Type B pancreatic cell (in vitro differentiated cells): ENCODE data around the gene HMGCLL1. TPM values are rescaled to one million over a fixed set of nuclear protein-coding genes. Genes with fewer than 3 reads are reported as not detected.

ENCODE experiments used
- DNase-seq: peaks from one replicate; pipeline ENCODE4 v3.0.0; 2021; ENCODE audit warnings: mixed read lengths; ENCODE audit not compliant: unreplicated experiment; ENCODE audit errors: extremely low spot score
- H3K27ac Mint-ChIP-seq: 2 replicates; pipeline ENCODE4 v1.8.0; 2021; ENCODE audit warnings: mild to moderate bottlenecking, mixed read lengths
- H3K27me3 Mint-ChIP-seq: 2 replicates; pipeline ENCODE4 v1.8.0; 2021; ENCODE audit warnings: mixed read lengths
- H3K36me3 Mint-ChIP-seq: 2 replicates; pipeline ENCODE4 v1.8.0; 2021; ENCODE audit warnings: mixed read lengths
- H3K4me1 Mint-ChIP-seq: one replicate; pipeline ENCODE4 v1.8.0; 2021; ENCODE audit warnings: mixed read lengths; ENCODE audit not compliant: unreplicated experiment
- H3K4me3 Mint-ChIP-seq: 2 replicates; pipeline ENCODE4 v1.8.0; 2021; ENCODE audit warnings: mild to moderate bottlenecking, mixed read lengths
- H3K9me3 Mint-ChIP-seq: 2 replicates; pipeline ENCODE4 v1.8.0; 2021; ENCODE audit warnings: mixed read lengths
- CTCF ChIP-seq: fragments of 200-600 bp; sonication (generic); conservative IDR thresholded peaks from 2 replicates; pipeline ENCODE4 v1.5.0; 2021; ENCODE audit warnings: antibody characterized with exemption, mild to moderate bottlenecking
- total RNA-seq: library from RNA; stranded (reverse); gene quantifications from 2 replicates; pipeline ENCODE4 v1.2.1, GENCODE V29; 2021; ENCODE audit warnings: low replicate concordance

Gene HMGCLL1
- total RNA-seq, 1 donor from 2014 or later, result 1.6 TPM

GRCh38 chr6:55601120-55601519 lies 22.1 kb upstream of the HMGCLL1 start:
- TF ChIP-seq CTCF, result no peak
- H3K4me1 Mint-ChIP-seq, result no peaks in the 10 kb centered on the region
- DNase-seq, result no peak
- no peak overlapping the region for H3K4me3 Mint-ChIP-seq
- H3K36me3 Mint-ChIP-seq, result no peaks in the 10 kb centered on the region
- H3K9me3 Mint-ChIP-seq, result no peaks in the 10 kb centered on the region
- H3K27me3 Mint-ChIP-seq, result no peaks in the 10 kb centered on the region
- H3K27ac Mint-ChIP-seq, result no peak overlapping the region

GRCh38 chr6:55594442-55594841 lies 15.4 kb upstream of the HMGCLL1 start:
- no peak for DNase-seq
- Mint-ChIP-seq H3K4me1 (peaks cover 7% of the 10 kb centered on the region), H3K27ac (no peak overlapping the region), H3K36me3 (no peaks in the 10 kb centered on the region), H3K27me3 (no peaks in the 10 kb centered on the region), H3K9me3 (peaks cover 5% of the 10 kb centered on the region), H3K4me3 (no peak overlapping the region)
- no peak for TF ChIP-seq CTCF

- Mint-ChIP-seq H3K36me3 (no peaks in the 10 kb centered on the region), H3K4me3 (no peak overlapping the region), H3K4me1 (no peaks in the 10 kb centered on the region), H3K27me3 (no peaks in the 10 kb centered on the region), H3K27ac (no peak overlapping the region), H3K9me3 (no peaks in the 10 kb centered on the region)
- DNase-seq, result no peak
- TF ChIP-seq CTCF, result no peak
Observed at GRCh38 chr6:55584654-55585354, 5.8 kb upstream of the HMGCLL1 start.

- no peaks in the 10 kb centered on the region for H3K9me3 Mint-ChIP-seq
- no peak overlapping the region for H3K4me3 Mint-ChIP-seq
- peaks cover 3% of the 10 kb centered on the region for H3K36me3 Mint-ChIP-seq
- H3K27ac Mint-ChIP-seq, result no peak overlapping the region
- no peak for TF ChIP-seq CTCF
- peaks cover 6% of the 10 kb centered on the region for H3K4me1 Mint-ChIP-seq
- peaks cover 29% of the 10 kb centered on the region for H3K27me3 Mint-ChIP-seq
- DNase-seq, result no peak
Observed at GRCh38 chr6:55576811-55577210, 2.2 kb downstream of the HMGCLL1 start.

GRCh38 chr6:55574556-55574955 lies 4.4 kb downstream of the HMGCLL1 start:
- no peak for TF ChIP-seq CTCF
- no peak for DNase-seq
- H3K36me3 Mint-ChIP-seq, result peaks cover 3% of the 10 kb centered on the region
- H3K27me3 Mint-ChIP-seq, result peaks cover 28% of the 10 kb centered on the region
- no peak overlapping the region for H3K4me3 Mint-ChIP-seq
- peaks cover 6% of the 10 kb centered on the region for H3K4me1 Mint-ChIP-seq
- H3K27ac Mint-ChIP-seq, result no peak overlapping the region
- H3K9me3 Mint-ChIP-seq, result no peaks in the 10 kb centered on the region

- no peak overlapping the region for H3K4me3 Mint-ChIP-seq
- peaks cover 15% of the 10 kb centered on the region for H3K4me1 Mint-ChIP-seq
- H3K27ac Mint-ChIP-seq, result no peak overlapping the region
- no peaks in the 10 kb centered on the region for H3K27me3 Mint-ChIP-seq
- no peak for TF ChIP-seq CTCF
- no peaks in the 10 kb centered on the region for H3K9me3 Mint-ChIP-seq
- H3K36me3 Mint-ChIP-seq, result no peaks in the 10 kb centered on the region
- no peak for DNase-seq
Observed at GRCh38 chr6:55569638-55570037, 9.4 kb downstream of the HMGCLL1 start.
